Measurements from ENCODE around the gene MRRF. TPM values are rescaled to one million over a fixed set of nuclear protein-coding genes. Genes with fewer than 3 reads are reported as not detected.
"Not testable (repeated sequence)": the region's sequence is repeated elsewhere in the genome, so short reads cannot be mapped to it uniquely, and the experiment has no call there.

The MRRF gene
- polyA plus RNA-seq, 4 donors, result 36.6 to 47.0 (median 44.4) TPM

GRCh38 chr9:122268041-122268814, 3.5 kb downstream of the MRRF start:
- DNase-seq (ENCODE audit: low read depth in 4 of 4, low spot score in 2 of 4), result no peak

GRCh38 chr9:122274055-122274454, 9.4 kb downstream of the MRRF start:
- no peak for DNase-seq (ENCODE audit: low read depth in 4 of 4, low spot score in 2 of 4)

DNA sequence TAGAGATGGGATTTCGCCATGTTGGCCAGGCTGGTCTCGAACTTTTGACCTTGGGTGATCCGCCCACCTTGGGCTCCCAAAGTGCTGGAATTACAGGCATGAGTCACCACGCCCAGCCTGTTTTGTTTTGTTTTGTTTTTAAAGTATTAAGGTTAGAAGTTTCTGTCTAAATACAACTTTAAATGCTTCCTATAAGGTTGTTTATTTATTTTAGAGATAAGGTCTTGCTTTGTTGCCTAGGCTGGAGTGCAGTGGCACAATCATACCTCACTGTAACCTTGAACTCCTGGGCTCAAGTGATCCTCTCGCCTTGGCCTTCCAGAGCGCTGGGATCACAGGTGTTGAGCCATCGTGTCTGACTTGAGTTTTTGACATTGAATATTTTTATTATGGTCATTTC, 11.4 kb downstream of the MRRF start:
- no peak for DNase-seq (ENCODE audit: low read depth in 4 of 4, low spot score in 2 of 4)

GRCh38 chr9:122277285-122277897, 12.7 kb downstream of the MRRF start:
- DNase-seq (ENCODE audit: low read depth in 4 of 4, low spot score in 2 of 4), result no peak

DNA sequence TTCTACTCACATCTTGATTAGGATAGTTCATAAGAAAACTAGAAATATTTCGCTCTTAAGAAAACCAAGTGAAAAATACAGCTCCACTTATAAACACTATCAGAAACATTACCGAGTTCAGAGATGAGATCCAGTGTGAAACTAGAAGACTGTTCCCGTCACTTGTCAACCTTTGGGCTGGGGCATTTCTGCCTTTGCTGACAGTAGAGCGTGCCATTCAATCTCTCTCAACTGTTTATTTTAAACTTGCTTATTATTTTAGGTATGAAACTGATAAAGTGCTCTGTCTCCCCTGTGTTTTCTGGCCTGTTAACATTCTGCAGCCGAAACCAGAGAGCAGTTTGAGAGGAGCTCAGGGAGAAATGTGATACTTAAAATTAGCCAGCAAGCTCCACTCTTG, 16.7 kb downstream of the MRRF start:
- no peak for DNase-seq (ENCODE audit: low read depth in 4 of 4, low spot score in 2 of 4)

- no peak for DNase-seq (ENCODE audit: low read depth in 4 of 4, low spot score in 2 of 4)
Observed at GRCh38 chr9:122286764-122287163, 22.1 kb downstream of the MRRF start.

DNA sequence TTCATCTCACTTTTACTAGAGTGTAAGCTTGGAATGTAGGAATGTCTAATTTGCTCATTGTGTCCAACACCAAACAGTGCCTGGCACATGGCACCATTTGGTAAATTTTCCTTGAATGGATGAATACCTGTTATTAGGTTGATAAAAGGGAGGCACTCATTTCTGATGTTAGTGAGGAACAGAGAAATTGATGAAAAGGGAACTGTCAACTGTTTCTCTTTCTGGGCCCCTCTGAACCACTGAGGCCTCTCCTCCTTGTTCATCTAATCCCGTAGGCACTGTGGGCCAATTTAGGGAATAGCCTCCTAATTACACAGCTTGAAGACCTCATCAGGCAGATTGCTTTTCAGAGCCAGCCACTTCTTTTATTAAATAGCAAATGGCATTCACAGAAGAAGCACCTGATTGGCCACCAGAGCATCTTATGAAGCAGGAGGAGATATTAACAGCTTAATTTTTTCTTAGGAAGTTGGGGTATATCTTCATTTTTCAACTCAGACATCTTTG, 22.6 kb downstream of the MRRF start:
- no peak for DNase-seq (ENCODE audit: low read depth in 4 of 4, low spot score in 2 of 4)

GRCh38 chr9:122291458-122291857, 26.8 kb downstream of the MRRF start:
- DNase-seq (ENCODE audit: low read depth in 4 of 4, low spot score in 2 of 4), result no peak

GRCh38 chr9:122294531-122294930, 29.8 kb downstream of the MRRF start:
- no peak for DNase-seq (ENCODE audit: low read depth in 4 of 4, low spot score in 2 of 4)

DNA sequence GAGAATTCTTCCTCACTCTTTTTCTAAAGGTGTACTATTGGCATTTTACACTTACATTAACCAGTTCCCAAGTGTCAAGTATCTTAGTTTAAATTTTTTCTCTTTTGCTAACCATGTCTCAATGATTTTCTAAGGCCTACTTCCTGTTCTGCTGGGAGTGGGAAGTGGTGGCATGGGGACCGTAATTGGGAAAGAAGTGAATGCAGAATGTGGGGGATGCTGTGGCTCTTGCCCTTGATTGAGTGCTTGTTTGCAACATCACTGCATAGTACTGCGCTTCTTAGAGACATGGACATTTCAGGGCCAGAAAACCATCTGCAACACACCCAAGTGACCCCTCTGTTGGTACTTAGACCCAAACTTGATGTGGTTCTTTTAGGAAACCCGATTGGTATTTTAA, 32.8 kb downstream of the MRRF start:
- no peak for DNase-seq (ENCODE audit: low read depth in 4 of 4, low spot score in 2 of 4)

GRCh38 chr9:122302237-122303093, 37.8 kb downstream of the MRRF start:
- DNase-seq (ENCODE audit: low read depth in 4 of 4, low spot score in 2 of 4), result no peak

DNA sequence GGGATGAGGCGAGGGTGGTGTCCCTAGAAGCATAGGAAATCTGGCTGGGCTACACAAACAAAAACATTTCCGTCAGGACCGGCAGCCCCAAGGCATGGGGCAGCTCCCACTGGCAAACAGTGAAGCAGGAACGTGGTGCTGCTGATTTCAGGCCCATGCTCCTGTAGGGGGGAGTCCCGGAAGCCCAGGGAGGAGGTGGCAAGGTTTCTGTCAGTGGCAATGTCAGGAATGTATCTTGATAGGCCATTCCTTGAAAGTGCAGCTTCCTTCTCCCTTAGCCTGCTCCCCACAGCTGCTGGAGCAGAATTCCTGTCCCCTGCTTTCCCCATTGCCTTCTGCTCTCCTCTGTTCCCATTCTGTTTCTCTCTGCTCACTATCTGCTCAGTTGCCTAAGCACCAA, 42.4 kb downstream of the MRRF start:
- no peak for DNase-seq (ENCODE audit: low read depth in 4 of 4, low spot score in 2 of 4)

GRCh38 chr9:122307925-122308324, 43.2 kb downstream of the MRRF start:
- no peak for DNase-seq (ENCODE audit: low read depth in 4 of 4, low spot score in 2 of 4)

- no peak for DNase-seq (ENCODE audit: low read depth in 4 of 4, low spot score in 2 of 4)
Observed at GRCh38 chr9:122309861-122310260, 45.2 kb downstream of the MRRF start.

- DNase-seq (ENCODE audit: low read depth in 4 of 4, low spot score in 2 of 4), result no peak
Observed at GRCh38 chr9:122314165-122314564, 49.5 kb downstream of the MRRF start.

DNA sequence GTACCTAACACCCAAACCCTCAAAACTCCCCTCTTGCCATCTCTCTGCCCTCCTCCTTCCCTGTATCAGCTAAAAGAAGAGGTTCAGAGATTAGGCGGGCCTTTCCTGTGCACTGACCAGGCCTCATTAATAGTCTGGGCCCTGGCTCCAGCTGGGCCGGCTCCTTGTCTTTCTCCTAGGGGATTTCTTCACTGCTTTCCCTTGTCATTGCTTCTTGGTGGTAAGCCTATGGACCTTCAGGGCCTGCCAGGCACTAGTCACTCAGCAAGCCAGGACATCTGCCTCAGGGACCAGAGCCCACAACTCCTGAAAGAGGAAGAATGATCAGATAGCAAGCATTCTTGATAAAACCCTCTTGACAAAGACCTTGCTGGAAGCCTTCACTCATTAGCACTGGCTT, 50.9 kb downstream of the MRRF start:
- DNase-seq (ENCODE audit: low read depth in 4 of 4, low spot score in 2 of 4), result no peak

- DNase-seq (ENCODE audit: low read depth in 4 of 4, low spot score in 2 of 4), result no peak
Observed at GRCh38 chr9:122318284-122318683, 53.6 kb downstream of the MRRF start.

DNA sequence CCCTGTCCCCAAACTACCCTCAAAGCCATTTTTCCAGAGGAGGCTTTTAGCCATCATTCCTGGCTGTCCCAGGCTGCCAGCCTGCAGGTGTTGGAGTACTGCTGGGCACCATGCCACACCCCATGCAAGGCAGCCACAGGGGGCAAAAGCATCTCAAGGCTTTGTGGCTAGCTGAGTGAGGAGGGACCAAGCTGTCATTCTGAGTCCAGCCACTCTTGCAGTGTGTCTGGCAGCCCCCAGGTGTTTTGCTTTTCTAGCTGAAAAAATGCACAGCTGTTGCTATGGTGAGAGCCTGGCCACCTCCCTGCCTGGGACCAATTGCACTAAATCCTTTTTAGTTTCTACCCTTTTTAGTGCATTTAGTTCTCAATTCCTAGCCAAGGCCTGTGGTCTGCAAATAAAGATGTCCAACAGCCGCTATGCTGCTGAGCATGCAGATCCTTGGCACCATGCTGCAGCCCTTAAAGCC, 55.8 kb downstream of the MRRF start:
- DNase-seq (ENCODE audit: low read depth in 4 of 4, low spot score in 2 of 4), result no peak

GRCh38 chr9:122322553-122322952, 57.9 kb downstream of the MRRF start:
- DNase-seq (ENCODE audit: low read depth in 4 of 4, low spot score in 2 of 4), result no peak

- DNase-seq (ENCODE audit: low read depth in 4 of 4, low spot score in 2 of 4), result not testable (repeated sequence)
Observed at GRCh38 chr9:122324665-122325064, 60.0 kb downstream of the MRRF start.

GRCh38 chr9:122325124-122325523, 60.4 kb downstream of the MRRF start:
- no peak for DNase-seq (ENCODE audit: low read depth in 4 of 4, low spot score in 2 of 4)
